ENCODE results near the gene PRSS57.

Gene PRSS57

GRCh38 chr19:655691-656090 lies 39.6 kb downstream of the PRSS57 start:
- TF ChIP-seq CTCF (IDR thresholded peaks at IDR 0.05) = no peak

GRCh38 chr19:653425-653824 lies 41.8 kb downstream of the PRSS57 start:
- TF ChIP-seq CTCF (IDR thresholded peaks at IDR 0.05) = no peak

GRCh38 chr19:652467-653389 lies 42.5 kb downstream of the PRSS57 start:
- no peak for TF ChIP-seq CTCF (IDR thresholded peaks at IDR 0.05)

GRCh38 chr19:651991-652390 lies 43.3 kb downstream of the PRSS57 start:
- no peak for TF ChIP-seq CTCF (IDR thresholded peaks at IDR 0.05)

GRCh38 chr19:651114-651818 lies 44.0 kb downstream of the PRSS57 start:
- TF ChIP-seq CTCF (IDR thresholded peaks at IDR 0.05) = no peak

- TF ChIP-seq CTCF (IDR thresholded peaks at IDR 0.05) = no peak
Observed at GRCh38 chr19:650121-650520, 45.1 kb downstream of the PRSS57 start.

GRCh38 chr19:648904-649801 lies 46.1 kb downstream of the PRSS57 start:
- TF ChIP-seq CTCF (IDR thresholded peaks at IDR 0.05) = no peak
